Breast epithelium (tissue), 3 donors: ENCODE results near the gene ZNF786.

Experiments used
- CTCF ChIP-seq, 3 donors: fragments of 450-650 bp; IDR thresholded peaks; one replicate each; pipeline ENCODE4 v1.5.1; 2016 to 2017; ENCODE audit warnings: antibody characterized with exemption in 3 of 3, mild to moderate bottlenecking in 3 of 3, moderate library complexity in 3 of 3
- POLR2A ChIP-seq: fragments of 450-650 bp; IDR thresholded peaks from one replicate; pipeline ENCODE4 v1.6.1; 2016; ENCODE audit warnings: antibody characterized with exemption, mild to moderate bottlenecking, moderate library complexity
- POLR2AphosphoS5 ChIP-seq, 3 donors: sonication (generic); formaldehyde crosslinking; IDR thresholded peaks; one replicate each; pipeline ENCODE4 v1.6.1; 2017; ENCODE audit warnings: antibody characterized with exemption in 3 of 3

DNA sequence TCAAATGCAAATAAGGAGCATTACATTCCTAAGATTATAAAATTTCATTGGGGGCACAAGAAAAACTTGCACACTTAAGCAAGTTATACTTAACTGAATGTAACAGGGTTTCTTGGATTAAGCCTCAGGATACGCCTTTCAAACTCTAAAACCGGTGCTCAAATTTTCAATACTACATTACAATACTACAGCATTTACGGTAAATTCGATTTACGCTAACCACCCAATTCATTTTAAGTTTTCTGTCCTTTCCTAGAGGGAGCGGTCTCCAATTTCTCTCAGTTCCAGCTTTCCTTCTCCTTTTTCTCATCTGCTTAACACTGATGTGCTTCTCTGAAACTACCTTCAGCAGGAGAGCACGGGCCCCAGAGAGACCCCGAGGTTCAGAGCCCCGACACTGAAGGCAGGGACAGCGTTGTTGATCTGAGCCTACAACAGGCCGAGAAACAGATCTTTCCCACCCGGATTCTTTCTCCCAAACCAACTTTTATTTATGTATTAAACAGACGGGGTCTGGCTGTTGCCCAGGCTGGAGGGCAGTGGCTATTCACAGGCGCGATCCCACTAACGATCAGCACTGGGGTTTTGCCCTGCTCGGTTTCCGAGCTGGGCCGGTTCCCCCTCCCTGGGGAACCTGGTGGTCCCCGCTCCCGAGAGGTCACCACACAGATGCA, 34.8 kb upstream of the ZNF786 start:
- TF ChIP-seq POLR2A: no peak
- no peak for TF ChIP-seq CTCF (IDR thresholded peaks at IDR 0.05)
- no peak for TF ChIP-seq POLR2AphosphoS5 (IDR thresholded peaks at IDR 0.05)
